Breast epithelium (tissue), 4 donors: ENCODE results near the gene DCDC2C. TPM values are rescaled to one million over a fixed set of nuclear protein-coding genes. Genes with fewer than 3 reads are reported as not detected.

ENCODE experiments used
- DNase-seq, 2 donors: peaks; one replicate each; pipeline ENCODE4 v3.0.0-alpha.2; 2019; ENCODE audit warnings: low spot score in 2 of 2
- H3K27ac ChIP-seq, 2 donors: fragments of 200-600 bp; sonication (generic) in 1 of 2; one replicate each; pipeline ENCODE4 v1.5.1; 2016 to 2019; ENCODE audit warnings: mild to moderate bottlenecking in 1 of 2
- H3K27me3 ChIP-seq, 2 donors: fragments of 200-600 bp; sonication (generic) in 1 of 2; one replicate each; pipeline versions ENCODE4 v1.5.1 to v1.6.0; 2017 to 2019; ENCODE audit warnings: control low read depth in 1 of 2, mild to moderate bottlenecking in 1 of 2
- H3K36me3 ChIP-seq: fragments of 200-600 bp; one replicate; pipeline ENCODE4 v1.5.1; 2019
- H3K4me1 ChIP-seq, 2 donors: fragments of 200-600 bp; sonication (generic); one replicate each; pipeline ENCODE4 v1.5.1; 2016 to 2019; ENCODE audit warnings: control low read depth in 1 of 2
- H3K4me3 ChIP-seq, 3 donors: fragments of 200-600 bp; sonication (generic); 1 replicate in 2 of 3; 2 replicates in 1 of 3; pipeline ENCODE4 v1.5.1; 2016 to 2019; ENCODE audit warnings: mild to moderate bottlenecking in 3 of 3, moderate library complexity in 2 of 3
- H3K9me3 ChIP-seq, 2 donors: fragments of 200-600 bp; sonication (generic) in 1 of 2; one replicate each; pipeline ENCODE4 v1.5.1; 2016 to 2019; ENCODE audit warnings: control low read depth in 1 of 2
- POLR2A ChIP-seq: fragments of 450-650 bp; IDR thresholded peaks from one replicate; pipeline ENCODE4 v1.6.1; 2016; ENCODE audit warnings: antibody characterized with exemption, mild to moderate bottlenecking, moderate library complexity
- POLR2AphosphoS5 ChIP-seq, 3 donors: sonication (generic); formaldehyde crosslinking; IDR thresholded peaks; one replicate each; pipeline ENCODE4 v1.6.1; 2017; ENCODE audit warnings: antibody characterized with exemption in 3 of 3
- intact Hi-C: fragments of 100-400 bp; cut with DNase I; formaldehyde crosslinking; loops from one replicate; pipeline ENCODE4 v1.15.1; 2023; ENCODE audit warnings: low total_unique reads
- total RNA-seq, 3 donors: library from RNA; depleted of rRNA; stranded (reverse); fragments of >200 nt; gene quantifications; one replicate each; pipeline ENCODE4 v1.1.0, GENCODE V29; 2016
- TF ChIP-seq, protein P1 (sequence below), 3 donors: fragments of 450-650 bp; IDR thresholded peaks; one replicate each; pipeline ENCODE4 v1.5.1; 2016 to 2017; ENCODE audit warnings: antibody characterized with exemption in 3 of 3, mild to moderate bottlenecking in 3 of 3, moderate library complexity in 3 of 3

Gene DCDC2C, protein sequence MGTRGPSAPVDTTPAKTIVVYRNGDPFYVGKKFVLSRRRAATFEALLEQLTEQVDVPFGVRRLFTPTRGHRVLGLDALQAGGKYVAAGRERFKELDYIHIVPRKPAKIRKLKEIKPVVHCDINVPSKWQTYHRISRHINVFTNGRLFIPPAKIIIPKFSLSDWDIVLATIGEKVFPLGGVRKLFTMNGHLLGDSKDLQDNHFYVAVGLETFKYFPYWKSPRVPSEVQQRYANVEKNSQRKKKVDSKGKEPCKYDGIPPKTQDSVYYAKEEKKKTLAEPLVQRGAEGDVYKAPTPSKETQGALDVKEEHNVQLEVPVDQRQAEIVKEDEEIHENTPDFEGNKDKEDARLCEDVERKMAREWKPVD
- total RNA-seq: under 1 TPM; 0.33 to 0.59 (median 0.48) TPM

DNA sequence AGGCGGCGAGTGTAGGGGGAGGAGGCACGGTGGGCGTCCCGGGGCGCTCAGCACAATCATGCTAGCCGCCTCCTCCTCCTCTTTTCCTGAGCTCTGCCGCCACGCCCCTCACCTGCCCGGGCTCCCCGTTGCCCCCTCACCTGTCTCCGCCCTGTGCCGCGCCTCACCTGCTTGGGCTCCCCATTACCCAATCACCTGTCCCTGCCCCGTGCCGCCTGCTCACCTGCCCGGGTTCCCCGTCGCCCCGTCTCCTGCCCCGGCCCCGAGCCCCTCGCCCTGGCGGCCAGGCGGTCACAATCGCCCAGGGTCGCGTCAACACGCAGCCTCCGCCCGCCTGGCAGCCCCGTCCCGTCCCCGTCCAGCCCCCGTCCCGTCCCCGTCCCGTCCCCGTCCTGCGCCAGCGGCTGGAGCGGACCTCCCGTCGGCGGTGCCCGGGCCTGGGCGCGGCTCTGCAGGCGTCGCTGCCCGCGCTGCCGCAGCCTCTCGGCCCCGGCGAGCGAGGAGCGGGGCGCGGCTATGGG is at the start of gene DCDC2C:
DCDC2C (plus strand) TSS at position 340 of the 521 bp plus-strand sequence; CDS start at position 517, 177 bp downstream.
- DNase-seq: no peak
- H3K4me3 ChIP-seq: peak within 1 kb of the TSS in 2 of 3 donors; percentile 40 to 59
- TF ChIP-seq POLR2AphosphoS5 (IDR thresholded peaks at IDR 0.05) (no peak), POLR2A (no peak)
- TF ChIP-seq, protein P1, sequence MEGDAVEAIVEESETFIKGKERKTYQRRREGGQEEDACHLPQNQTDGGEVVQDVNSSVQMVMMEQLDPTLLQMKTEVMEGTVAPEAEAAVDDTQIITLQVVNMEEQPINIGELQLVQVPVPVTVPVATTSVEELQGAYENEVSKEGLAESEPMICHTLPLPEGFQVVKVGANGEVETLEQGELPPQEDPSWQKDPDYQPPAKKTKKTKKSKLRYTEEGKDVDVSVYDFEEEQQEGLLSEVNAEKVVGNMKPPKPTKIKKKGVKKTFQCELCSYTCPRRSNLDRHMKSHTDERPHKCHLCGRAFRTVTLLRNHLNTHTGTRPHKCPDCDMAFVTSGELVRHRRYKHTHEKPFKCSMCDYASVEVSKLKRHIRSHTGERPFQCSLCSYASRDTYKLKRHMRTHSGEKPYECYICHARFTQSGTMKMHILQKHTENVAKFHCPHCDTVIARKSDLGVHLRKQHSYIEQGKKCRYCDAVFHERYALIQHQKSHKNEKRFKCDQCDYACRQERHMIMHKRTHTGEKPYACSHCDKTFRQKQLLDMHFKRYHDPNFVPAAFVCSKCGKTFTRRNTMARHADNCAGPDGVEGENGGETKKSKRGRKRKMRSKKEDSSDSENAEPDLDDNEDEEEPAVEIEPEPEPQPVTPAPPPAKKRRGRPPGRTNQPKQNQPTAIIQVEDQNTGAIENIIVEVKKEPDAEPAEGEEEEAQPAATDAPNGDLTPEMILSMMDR (IDR thresholded peaks at IDR 0.05): no peak
- H3K9me3 ChIP-seq: no peaks in the 10 kb centered on the region
- H3K27me3 ChIP-seq: peaks cover 0 to 29% of the 10 kb centered on the region in 2 donors
- H3K27ac ChIP-seq: no peak within 1 kb of the TSS
- H3K36me3 ChIP-seq: no peaks in the 10 kb centered on the region
- no peaks in the 10 kb centered on the region for H3K4me1 ChIP-seq
- intact Hi-C loops: no loop called here

DNA sequence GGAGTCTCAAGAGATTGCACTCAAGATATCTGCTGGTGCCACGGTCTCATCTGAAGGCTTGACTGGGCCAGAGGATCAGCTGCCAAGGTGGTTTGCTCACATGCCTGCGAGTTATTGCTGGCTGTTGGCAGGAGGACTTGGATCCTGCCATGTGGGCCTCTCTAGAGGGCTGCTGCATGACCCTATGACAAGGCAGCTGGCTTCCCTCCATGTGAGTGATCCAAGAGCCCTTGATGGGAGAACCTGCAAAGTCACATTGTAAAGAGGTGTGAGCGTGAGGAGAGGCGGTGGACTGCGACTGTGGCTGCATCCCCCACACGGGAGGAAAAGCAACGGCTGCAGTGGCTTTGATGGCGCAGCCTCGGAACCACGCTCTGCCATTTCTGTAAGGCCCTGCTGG is 49.4 kb upstream of the DCDC2C start:
- no peaks in the 10 kb centered on the region for H3K4me1 ChIP-seq
- no peaks in the 10 kb centered on the region for H3K9me3 ChIP-seq
- DNase-seq: no peak
- no peaks in the 10 kb centered on the region for H3K36me3 ChIP-seq
- no peak overlapping the region for H3K27ac ChIP-seq
- no peaks in the 10 kb centered on the region for H3K27me3 ChIP-seq
- TF ChIP-seq POLR2AphosphoS5 (IDR thresholded peaks at IDR 0.05) (no peak), POLR2A (no peak)
- TF ChIP-seq, protein P1 (IDR thresholded peaks at IDR 0.05): no peak
- H3K4me3 ChIP-seq: no peak overlapping the region
- intact Hi-C loops: no loop called here

DNA sequence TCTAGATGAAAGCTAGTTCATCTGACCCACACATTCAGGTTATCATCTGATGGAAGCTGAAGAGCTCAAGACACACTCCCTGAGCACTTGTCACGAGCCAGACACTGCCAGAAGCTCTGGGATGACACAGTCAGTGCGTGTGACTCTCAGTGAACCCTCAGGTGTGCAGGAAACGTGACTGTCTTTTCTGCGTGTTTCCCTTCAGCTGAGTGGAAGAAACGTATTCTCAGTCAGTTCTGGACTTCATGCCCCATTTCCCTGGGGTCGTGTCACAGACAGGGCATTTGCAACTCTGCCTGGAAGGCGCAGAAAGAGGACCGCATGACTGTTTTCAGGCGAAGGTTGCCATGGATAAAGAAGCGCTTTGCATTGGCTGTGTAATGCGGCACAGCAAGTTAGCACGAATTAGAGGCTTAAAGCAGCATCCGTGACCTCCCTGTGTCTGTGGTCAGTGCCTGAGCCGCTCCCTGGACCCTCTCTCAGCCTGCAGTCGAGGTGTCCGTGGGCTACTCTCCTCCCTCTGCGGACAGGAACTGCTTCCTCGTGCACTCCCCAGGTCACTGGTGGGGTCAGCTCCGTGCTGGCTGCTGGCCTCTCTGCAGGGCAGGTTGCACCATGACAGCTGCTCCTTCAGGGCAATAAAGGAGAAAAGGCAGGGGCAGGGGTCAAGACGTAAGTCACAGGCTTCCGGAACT is 48.7 kb upstream of the DCDC2C start:
- no peak overlapping the region for H3K27ac ChIP-seq
- no peak overlapping the region for H3K4me3 ChIP-seq
- no peaks in the 10 kb centered on the region for H3K9me3 ChIP-seq
- TF ChIP-seq POLR2A (no peak), POLR2AphosphoS5 (IDR thresholded peaks at IDR 0.05) (no peak)
- TF ChIP-seq, protein P1 (IDR thresholded peaks at IDR 0.05): no peak
- H3K36me3 ChIP-seq: no peaks in the 10 kb centered on the region
- no peak for DNase-seq
- H3K27me3 ChIP-seq: no peaks in the 10 kb centered on the region
- intact Hi-C loops: no loop called here
- H3K4me1 ChIP-seq: no peaks in the 10 kb centered on the region

DNA sequence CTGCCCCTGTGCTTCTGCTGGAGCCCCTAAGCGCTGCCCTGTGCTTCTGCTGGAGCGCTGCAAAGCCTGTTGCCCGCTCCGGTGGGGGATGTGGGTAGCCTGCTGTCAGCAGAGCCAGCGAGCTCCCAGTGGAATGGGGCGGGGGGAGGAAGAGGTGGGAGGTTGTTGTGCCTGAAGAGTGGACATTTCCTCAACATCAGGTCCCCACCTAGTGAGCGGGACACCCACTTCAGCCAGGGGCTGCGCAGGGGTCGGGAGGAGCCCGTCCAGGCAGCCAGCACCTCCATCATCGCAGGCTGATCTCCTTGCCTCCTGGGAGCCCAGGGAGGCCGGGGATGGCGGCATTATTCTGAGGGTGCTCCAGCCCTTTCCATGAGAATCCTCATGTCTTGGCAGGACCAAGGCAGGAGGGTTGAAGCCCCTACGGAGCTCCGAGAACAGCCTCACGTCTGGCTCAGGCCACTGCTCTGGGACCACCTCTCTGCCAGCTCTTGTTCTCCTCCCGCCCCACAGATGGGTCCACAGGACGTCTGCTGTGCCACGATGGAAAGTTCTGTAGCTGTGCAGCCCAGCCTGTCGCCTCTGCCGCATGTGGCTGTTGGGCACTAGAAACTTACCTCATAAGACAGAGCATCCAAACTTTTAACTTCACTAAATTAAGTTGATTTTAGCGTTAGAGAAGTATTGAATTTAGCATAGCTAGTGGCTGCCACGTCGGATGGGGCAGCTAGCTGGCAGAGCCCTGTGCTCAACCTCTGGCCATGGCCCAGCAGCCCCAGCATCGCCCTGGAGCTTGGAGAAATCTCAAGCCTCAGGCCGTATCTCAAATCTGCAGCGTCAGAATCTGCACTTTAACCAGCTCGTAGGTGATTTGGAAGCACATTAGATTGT is 47.3 kb upstream of the DCDC2C start:
- Histone ChIP-seq H3K27ac (no peak overlapping the region), H3K9me3 (no peaks in the 10 kb centered on the region), H3K4me1 (no peaks in the 10 kb centered on the region), H3K27me3 (no peaks in the 10 kb centered on the region), H3K36me3 (no peaks in the 10 kb centered on the region), H3K4me3 (no peak overlapping the region)
- intact Hi-C loops: no loop called here
- DNase-seq: no peak
- TF ChIP-seq, protein P1 (IDR thresholded peaks at IDR 0.05): no peak
- TF ChIP-seq POLR2A (no peak), POLR2AphosphoS5 (IDR thresholded peaks at IDR 0.05) (no peak)
